Measurements from ENCODE around the gene PACS1.

The PACS1 gene

GRCh38 chr11:66150725-66151124, 80.7 kb downstream of the PACS1 start:
- no peak overlapping the region for H3K27ac ChIP-seq (ENCODE audit: low read depth, low read length)

GRCh38 chr11:66151273-66151672, 81.2 kb downstream of the PACS1 start:
- Histone ChIP-seq H3K36me3 (ENCODE audit: insufficient read depth, low read length) (no peaks in the 10 kb centered on the region), H3K27ac (ENCODE audit: low read depth, low read length) (no peak overlapping the region), H3K9me3 (ENCODE audit: insufficient read depth, low read depth, low read length) (no peaks in the 10 kb centered on the region), H3K27me3 (ENCODE audit: insufficient read depth, low read length) (no peaks in the 10 kb centered on the region), H3K4me3 (ENCODE audit: low read length) (no peak overlapping the region), H3K4me1 (ENCODE audit: insufficient read depth, low read length) (no peaks in the 10 kb centered on the region), H3K9ac (ENCODE audit: low read depth, low read length) (no peak overlapping the region)
- WGBS = 86% methylated on average over 4 of the region's 4 CpGs

More at GRCh38 chr11:66150725-66151124, 80.7 kb downstream of the PACS1 start:
- Histone ChIP-seq H3K4me3 (ENCODE audit: low read length) (no peak overlapping the region), H3K4me1 (ENCODE audit: insufficient read depth, low read length) (no peaks in the 10 kb centered on the region), H3K9ac (ENCODE audit: low read depth, low read length) (no peak overlapping the region), H3K27me3 (ENCODE audit: insufficient read depth, low read length) (no peaks in the 10 kb centered on the region), H3K9me3 (ENCODE audit: insufficient read depth, low read depth, low read length) (no peaks in the 10 kb centered on the region), H3K36me3 (ENCODE audit: insufficient read depth, low read length) (no peaks in the 10 kb centered on the region)

GRCh38 chr11:66154109-66154508, 84.0 kb downstream of the PACS1 start:
- H3K9ac ChIP-seq (ENCODE audit: low read depth, low read length) = no peak overlapping the region
- H3K27ac ChIP-seq (ENCODE audit: low read depth, low read length) = no peak overlapping the region
- H3K4me3 ChIP-seq (ENCODE audit: low read length) = no peak overlapping the region
- no peaks in the 10 kb centered on the region for H3K9me3 ChIP-seq (ENCODE audit: insufficient read depth, low read depth, low read length)
- no peaks in the 10 kb centered on the region for H3K27me3 ChIP-seq (ENCODE audit: insufficient read depth, low read length)
- 94% methylated on average over 1 of the region's 2 CpGs for WGBS
- no peaks in the 10 kb centered on the region for H3K36me3 ChIP-seq (ENCODE audit: insufficient read depth, low read length)
- no peaks in the 10 kb centered on the region for H3K4me1 ChIP-seq (ENCODE audit: insufficient read depth, low read length)

GRCh38 chr11:66155387-66156073, 85.5 kb downstream of the PACS1 start:
- WGBS = 96% methylated on average over 7 of the region's 7 CpGs
- H3K4me1 ChIP-seq (ENCODE audit: insufficient read depth, low read length) = no peaks in the 10 kb centered on the region

GRCh38 chr11:66157182-66157864, 87.3 kb downstream of the PACS1 start:
- H3K36me3 ChIP-seq (ENCODE audit: insufficient read depth, low read length) = no peaks in the 10 kb centered on the region
- H3K4me1 ChIP-seq (ENCODE audit: insufficient read depth, low read length) = no peaks in the 10 kb centered on the region
- H3K9me3 ChIP-seq (ENCODE audit: insufficient read depth, low read depth, low read length) = no peaks in the 10 kb centered on the region
- H3K27ac ChIP-seq (ENCODE audit: low read depth, low read length) = no peak overlapping the region
- no peaks in the 10 kb centered on the region for H3K27me3 ChIP-seq (ENCODE audit: insufficient read depth, low read length)
- H3K9ac ChIP-seq (ENCODE audit: low read depth, low read length) = no peak overlapping the region
- no peak overlapping the region for H3K4me3 ChIP-seq (ENCODE audit: low read length)

More at GRCh38 chr11:66155387-66156073, 85.5 kb downstream of the PACS1 start:
- Histone ChIP-seq H3K9me3 (ENCODE audit: insufficient read depth, low read depth, low read length) (no peaks in the 10 kb centered on the region), H3K9ac (ENCODE audit: low read depth, low read length) (no peak overlapping the region), H3K4me3 (ENCODE audit: low read length) (no peak overlapping the region), H3K27ac (ENCODE audit: low read depth, low read length) (no peak overlapping the region), H3K36me3 (ENCODE audit: insufficient read depth, low read length) (no peaks in the 10 kb centered on the region), H3K27me3 (ENCODE audit: insufficient read depth, low read length) (no peaks in the 10 kb centered on the region)

GRCh38 chr11:66158156-66158555, 88.1 kb downstream of the PACS1 start:
- H3K4me3 ChIP-seq (ENCODE audit: low read length) = no peak overlapping the region
- no peaks in the 10 kb centered on the region for H3K4me1 ChIP-seq (ENCODE audit: insufficient read depth, low read length)
- no peaks in the 10 kb centered on the region for H3K27me3 ChIP-seq (ENCODE audit: insufficient read depth, low read length)
- H3K27ac ChIP-seq (ENCODE audit: low read depth, low read length) = no peak overlapping the region
- 89% methylated on average over 5 of the region's 5 CpGs for WGBS
- H3K9me3 ChIP-seq (ENCODE audit: insufficient read depth, low read depth, low read length) = no peaks in the 10 kb centered on the region
- H3K36me3 ChIP-seq (ENCODE audit: insufficient read depth, low read length) = no peaks in the 10 kb centered on the region
- no peak overlapping the region for H3K9ac ChIP-seq (ENCODE audit: low read depth, low read length)

- Histone ChIP-seq H3K27me3 (ENCODE audit: insufficient read depth, low read length) (no peaks in the 10 kb centered on the region), H3K9me3 (ENCODE audit: insufficient read depth, low read depth, low read length) (no peaks in the 10 kb centered on the region), H3K27ac (ENCODE audit: low read depth, low read length) (no peak overlapping the region), H3K4me1 (ENCODE audit: insufficient read depth, low read length) (no peaks in the 10 kb centered on the region), H3K36me3 (ENCODE audit: insufficient read depth, low read length) (no peaks in the 10 kb centered on the region), H3K9ac (ENCODE audit: low read depth, low read length) (no peak overlapping the region), H3K4me3 (ENCODE audit: low read length) (no peak overlapping the region)
- 97% methylated on average over 8 of the region's 8 CpGs for WGBS
Observed at GRCh38 chr11:66159324-66159984, 89.4 kb downstream of the PACS1 start.

- Histone ChIP-seq H3K36me3 (ENCODE audit: insufficient read depth, low read length) (no peaks in the 10 kb centered on the region), H3K27me3 (ENCODE audit: insufficient read depth, low read length) (no peaks in the 10 kb centered on the region), H3K27ac (ENCODE audit: low read depth, low read length) (no peak overlapping the region), H3K9ac (ENCODE audit: low read depth, low read length) (no peak overlapping the region), H3K4me3 (ENCODE audit: low read length) (no peak overlapping the region), H3K4me1 (ENCODE audit: insufficient read depth, low read length) (no peaks in the 10 kb centered on the region), H3K9me3 (ENCODE audit: insufficient read depth, low read depth, low read length) (no peaks in the 10 kb centered on the region)
- 94% methylated on average over 5 of the region's 5 CpGs for WGBS
Observed at GRCh38 chr11:66160709-66161108, 90.6 kb downstream of the PACS1 start.

- Histone ChIP-seq H3K4me3 (ENCODE audit: low read length) (no peak overlapping the region), H3K9ac (ENCODE audit: low read depth, low read length) (no peak overlapping the region), H3K27me3 (ENCODE audit: insufficient read depth, low read length) (no peaks in the 10 kb centered on the region), H3K9me3 (ENCODE audit: insufficient read depth, low read depth, low read length) (no peaks in the 10 kb centered on the region), H3K27ac (ENCODE audit: low read depth, low read length) (no peak overlapping the region), H3K36me3 (ENCODE audit: insufficient read depth, low read length) (no peaks in the 10 kb centered on the region), H3K4me1 (ENCODE audit: insufficient read depth, low read length) (no peaks in the 10 kb centered on the region)
- WGBS = 98% methylated on average over 7 of the region's 7 CpGs
Observed at GRCh38 chr11:66168289-66168688, 98.2 kb downstream of the PACS1 start.

GRCh38 chr11:66172146-66172545, 102.1 kb downstream of the PACS1 start:
- no peak overlapping the region for H3K27ac ChIP-seq (ENCODE audit: low read depth, low read length)
- H3K9me3 ChIP-seq (ENCODE audit: insufficient read depth, low read depth, low read length) = no peaks in the 10 kb centered on the region
- no peaks in the 10 kb centered on the region for H3K36me3 ChIP-seq (ENCODE audit: insufficient read depth, low read length)
- WGBS = 89% methylated on average over 8 of the region's 8 CpGs
- H3K27me3 ChIP-seq (ENCODE audit: insufficient read depth, low read length) = no peaks in the 10 kb centered on the region
- H3K4me3 ChIP-seq (ENCODE audit: low read length) = no peak overlapping the region
- no peak overlapping the region for H3K9ac ChIP-seq (ENCODE audit: low read depth, low read length)
- H3K4me1 ChIP-seq (ENCODE audit: insufficient read depth, low read length) = no peaks in the 10 kb centered on the region

- Histone ChIP-seq H3K27me3 (ENCODE audit: insufficient read depth, low read length) (no peaks in the 10 kb centered on the region), H3K4me1 (ENCODE audit: insufficient read depth, low read length) (no peaks in the 10 kb centered on the region), H3K36me3 (ENCODE audit: insufficient read depth, low read length) (no peaks in the 10 kb centered on the region), H3K9ac (ENCODE audit: low read depth, low read length) (no peak overlapping the region), H3K27ac (ENCODE audit: low read depth, low read length) (no peak overlapping the region), H3K9me3 (ENCODE audit: insufficient read depth, low read depth, low read length) (no peaks in the 10 kb centered on the region), H3K4me3 (ENCODE audit: low read length) (no peak overlapping the region)
- WGBS = 88% methylated on average over 7 of the region's 7 CpGs
Observed at GRCh38 chr11:66176650-66177049, 106.6 kb downstream of the PACS1 start.
